Endometrial microvascular endothelial cells (primary cell): ENCODE data around the gene RDH14. TPM values are rescaled to one million over a fixed set of nuclear protein-coding genes. Genes with fewer than 3 reads are reported as not detected.

ENCODE experiments used
- in situ Hi-C: cut with HindIII; loops from 2 replicates; pipeline ENCODE4 v1.10.0; 2017; ENCODE audit warnings: low sequenced_read_pairs, low pct_unique_long_range_greater_than_20kb; ENCODE audit errors: inconsistent ontology term
- total RNA-seq: library from RNA; depleted of rRNA; stranded (reverse); fragments of >200 nt; gene quantifications from one replicate; pipeline ENCODE4 v1.2.3, GENCODE V29; 2015; ENCODE audit errors: inconsistent ontology term

The RDH14 gene
- total RNA-seq, 1 donor from 2014 or later = 22.2 TPM

- in situ Hi-C loops = no loop called here
Observed at GRCh38 chr2:18531194-18531593, 29.3 kb downstream of the RDH14 start.

GRCh38 chr2:18527822-18528221 lies 32.6 kb downstream of the RDH14 start:
- in situ Hi-C loops = no loop called here

GRCh38 chr2:18527326-18527725 lies 33.1 kb downstream of the RDH14 start:
- in situ Hi-C loops = no loop called here

GRCh38 chr2:18526429-18526828 lies 34.0 kb downstream of the RDH14 start:
- in situ Hi-C loops = no loop called here

GRCh38 chr2:18525852-18526251 lies 34.6 kb downstream of the RDH14 start:
- in situ Hi-C loops = no loop called here

- in situ Hi-C loops = no loop called here
Observed at GRCh38 chr2:18525236-18525635, 35.2 kb downstream of the RDH14 start.

- in situ Hi-C loops = no loop called here
Observed at GRCh38 chr2:18522484-18523146, 37.8 kb downstream of the RDH14 start.

GRCh38 chr2:18520451-18521425 lies 39.7 kb downstream of the RDH14 start:
- in situ Hi-C loops = no loop called here

- in situ Hi-C loops = no loop called here
Observed at GRCh38 chr2:18519914-18520450, 40.5 kb downstream of the RDH14 start.

GRCh38 chr2:18518116-18519111 lies 42.0 kb downstream of the RDH14 start:
- in situ Hi-C loops = no loop called here

- in situ Hi-C loops = no loop called here
Observed at GRCh38 chr2:18517386-18517785, 43.1 kb downstream of the RDH14 start.

GRCh38 chr2:18516112-18516511 lies 44.3 kb downstream of the RDH14 start:
- in situ Hi-C loops = no loop called here

GRCh38 chr2:18514526-18515461 lies 45.7 kb downstream of the RDH14 start:
- in situ Hi-C loops = no loop called here

GRCh38 chr2:18510775-18511174 lies 49.7 kb downstream of the RDH14 start:
- in situ Hi-C loops = no loop called here

GRCh38 chr2:18506883-18507509 lies 53.5 kb downstream of the RDH14 start:
- in situ Hi-C loops = no loop called here

GRCh38 chr2:18505703-18506341 lies 54.6 kb downstream of the RDH14 start:
- in situ Hi-C loops = no loop called here
